Brain microvascular endothelial cell (primary cell): ENCODE measurements around the gene GNPTAB.
A peak's percentile ranks its signal among the peaks of the same experiment; 100 is the strongest.

Source experiments
- DNase-seq: peaks from one replicate; pipeline ENCODE4 v3.0.0-alpha.2; 2020
- H3K27ac ChIP-seq: fragments of 250-450 bp; sonication (Bioruptor Pico); 2 replicates; pipeline ENCODE4 v1.5.1; 2020; ENCODE audit warnings: mild to moderate bottlenecking, moderate library complexity
- H3K27me3 ChIP-seq: fragments of 250-450 bp; sonication (Bioruptor Pico); replicated peaks from 2 replicates; pipeline ENCODE4 v1.5.1; 2020; ENCODE audit warnings: mild to moderate bottlenecking
- H3K36me3 ChIP-seq: fragments of 250-450 bp; sonication (Bioruptor Pico); replicated peaks from 2 replicates; pipeline ENCODE4 v1.5.1; 2020; ENCODE audit warnings: mild to moderate bottlenecking
- H3K4me3 ChIP-seq: 2 replicates; pipeline ENCODE4 v1.5.1; 2011; ENCODE audit warnings: low read depth, mild to moderate bottlenecking, control low read depth, low read length, moderate library complexity
- CTCF ChIP-seq: IDR thresholded peaks from 2 replicates; pipeline ENCODE4 v1.5.1; 2011; ENCODE audit warnings: low read depth, mild to moderate bottlenecking, moderate library complexity, low read length, control low read depth, inconsistent platforms; ENCODE audit errors: missing control alignments
- in situ Hi-C: cut with HindIII; loops from 2 replicates; pipeline ENCODE4 v1.10.0; 2017; ENCODE audit warnings: low sequenced_read_pairs, low pct_ligation_motif_present

The GNPTAB gene

GRCh38 chr12:101714877-101715444, 115.8 kb downstream of the GNPTAB start:
- no peak for TF ChIP-seq CTCF
- H3K27me3 ChIP-seq: no peaks in the 10 kb centered on the region
- no peak overlapping the region for H3K27ac ChIP-seq
- in situ Hi-C loops: no loop called here
- DNase-seq: no peak
- H3K4me3 ChIP-seq: no peak overlapping the region
- H3K36me3 ChIP-seq: no peaks in the 10 kb centered on the region

- in situ Hi-C loops: no loop called here
- DNase-seq: no peak
- H3K27ac ChIP-seq: no peak overlapping the region
- no peak overlapping the region for H3K4me3 ChIP-seq
- no peaks in the 10 kb centered on the region for H3K36me3 ChIP-seq
- H3K27me3 ChIP-seq: no peaks in the 10 kb centered on the region
- TF ChIP-seq CTCF: no peak
Measured at GRCh38 chr12:101713930-101714329, 116.8 kb downstream of the GNPTAB start.

- TF ChIP-seq CTCF: no peak
- in situ Hi-C loops: no loop called here
- Histone ChIP-seq H3K27ac (no peak overlapping the region), H3K4me3 (no peak overlapping the region), H3K36me3 (no peaks in the 10 kb centered on the region), H3K27me3 (no peaks in the 10 kb centered on the region)
- DNase-seq: no peak
Measured at GRCh38 chr12:101713059-101713682, 117.6 kb downstream of the GNPTAB start.

GRCh38 chr12:101710288-101710687, 120.5 kb downstream of the GNPTAB start:
- DNase-seq: no peak
- in situ Hi-C loops: no loop called here
- H3K27ac ChIP-seq: no peak overlapping the region
- no peak overlapping the region for H3K4me3 ChIP-seq
- no peaks in the 10 kb centered on the region for H3K36me3 ChIP-seq
- H3K27me3 ChIP-seq: no peaks in the 10 kb centered on the region
- TF ChIP-seq CTCF: no peak

GRCh38 chr12:101707131-101707782, 123.5 kb downstream of the GNPTAB start:
- Histone ChIP-seq H3K36me3 (no peaks in the 10 kb centered on the region), H3K4me3 (no peak overlapping the region), H3K27me3 (no peaks in the 10 kb centered on the region), H3K27ac (no peak overlapping the region)
- no peak for TF ChIP-seq CTCF
- in situ Hi-C loops: no loop called here
- DNase-seq: peak; percentile 38
